OCI-LY3 (cell line): ENCODE data around the gene CCDC170.

Source experiments
- H2AFZ ChIP-seq: fragments of 200-600, 300-600 bp; shearing (Covaris generic); 2 replicates; pipeline ENCODE4 v1.6.0; 2014; ENCODE audit warnings: antibody characterized with exemption, low read depth, low read length
- H3K27ac ChIP-seq: fragments of 200-600, 300-600 bp; sonication (generic); 2 replicates; pipeline ENCODE4 v1.5.1; 2014; ENCODE audit warnings: mild to moderate bottlenecking, low read length, moderate library complexity, mixed read lengths
- H3K27me3 ChIP-seq: fragments of 200-600, 300-600 bp; sonication (generic); 2 replicates; pipeline ENCODE4 v1.6.1; 2014; ENCODE audit warnings: low read depth, low read length, mixed read lengths
- H3K36me3 ChIP-seq: fragments of 200-600, 300-600 bp; sonication (generic); replicated peaks from 2 replicates; pipeline ENCODE3; 2014; ENCODE audit warnings: low read depth, low read length, mixed read lengths
- H3K4me1 ChIP-seq: fragments of 300-600, 200-600 bp; sonication (generic); 2 replicates; pipeline ENCODE4 v1.6.1; 2014; ENCODE audit warnings: low read length, mixed read lengths
- H3K4me2 ChIP-seq: fragments of 200-600, 300-600 bp; sonication (generic); 2 replicates; pipeline ENCODE4 v1.6.1; 2014; ENCODE audit warnings: low read length, mixed read lengths
- H3K4me3 ChIP-seq: fragments of 300-600, 200-600 bp; sonication (generic); 2 replicates; pipeline ENCODE4 v1.5.1; 2014; ENCODE audit warnings: antibody characterized with exemption, mild to moderate bottlenecking, low read length, moderate library complexity
- H3K79me2 ChIP-seq: fragments of 300-600, 200-600 bp; shearing (Covaris generic); 2 replicates; pipeline ENCODE4 v1.6.1; 2014; ENCODE audit warnings: mild to moderate bottlenecking, low read length, mixed read lengths
- H3K9ac ChIP-seq: fragments of 300-600, 200-600 bp; shearing (Covaris generic); 2 replicates; pipeline ENCODE4 v1.6.0; 2014; ENCODE audit warnings: mild to moderate bottlenecking, low read length, moderate library complexity
- H3K9me3 ChIP-seq: fragments of 200-600, 300-600 bp; shearing (Covaris generic); 2 replicates; pipeline ENCODE4 v1.6.1; 2014; ENCODE audit warnings: low read length, mixed read lengths; ENCODE audit not compliant: insufficient read depth
- H4K20me1 ChIP-seq: fragments of 200-600, 300-600 bp; sonication (generic); 2 replicates; pipeline ENCODE4 v1.6.1; 2016; ENCODE audit warnings: low read length, mixed read lengths; ENCODE audit not compliant: insufficient read depth
- CTCF ChIP-seq: fragments of 200-600, 300-600 bp; sonication (generic); IDR thresholded peaks from 2 replicates; pipeline ENCODE4 v1.5.1; 2014; ENCODE audit warnings: antibody characterized with exemption, low read length, low read depth
- EZH2phosphoT487 ChIP-seq: fragments of 200-600 bp; shearing (Covaris generic); IDR thresholded peaks from 2 replicates; pipeline ENCODE4 v1.6.1; 2018; ENCODE audit warnings: antibody characterized with exemption, mixed run types, low read depth

CCDC170 gene

GRCh38 chr6:151551223-151551857 is 57.5 kb downstream of the CCDC170 start:
- Histone ChIP-seq H3K27ac (no peak overlapping the region), H3K27me3 (no peaks in the 10 kb centered on the region), H3K4me2 (no peak overlapping the region), H3K9me3 (no peaks in the 10 kb centered on the region), H2AFZ (no peak overlapping the region), H4K20me1 (no peaks in the 10 kb centered on the region), H3K79me2 (no peaks in the 10 kb centered on the region), H3K4me1 (no peaks in the 10 kb centered on the region), H3K9ac (no peak overlapping the region), H3K4me3 (no peak overlapping the region), H3K36me3 (no peaks in the 10 kb centered on the region)
- TF ChIP-seq EZH2phosphoT487 (no peak), CTCF (no peak)

GRCh38 chr6:151553416-151554165 is 59.8 kb downstream of the CCDC170 start:
- no peak overlapping the region for H3K4me2 ChIP-seq
- H4K20me1 ChIP-seq, result no peaks in the 10 kb centered on the region
- TF ChIP-seq CTCF (no peak), EZH2phosphoT487 (no peak)
- no peak overlapping the region for H2AFZ ChIP-seq
- no peak overlapping the region for H3K4me3 ChIP-seq
- no peaks in the 10 kb centered on the region for H3K79me2 ChIP-seq
- H3K36me3 ChIP-seq, result no peaks in the 10 kb centered on the region
- H3K9me3 ChIP-seq, result no peaks in the 10 kb centered on the region
- H3K9ac ChIP-seq, result no peak overlapping the region
- no peaks in the 10 kb centered on the region for H3K27me3 ChIP-seq
- no peak overlapping the region for H3K27ac ChIP-seq
- H3K4me1 ChIP-seq, result no peaks in the 10 kb centered on the region

GRCh38 chr6:151561238-151561637 is 67.4 kb downstream of the CCDC170 start:
- Histone ChIP-seq H3K36me3 (no peaks in the 10 kb centered on the region), H4K20me1 (no peaks in the 10 kb centered on the region), H3K4me3 (no peak overlapping the region), H3K4me1 (no peaks in the 10 kb centered on the region), H2AFZ (no peak overlapping the region), H3K27ac (no peak overlapping the region), H3K4me2 (no peak overlapping the region), H3K79me2 (no peaks in the 10 kb centered on the region), H3K9me3 (no peaks in the 10 kb centered on the region), H3K9ac (no peak overlapping the region), H3K27me3 (no peaks in the 10 kb centered on the region)
- no peak for TF ChIP-seq CTCF
- TF ChIP-seq EZH2phosphoT487, result no peak

- Histone ChIP-seq H3K9ac (no peak overlapping the region), H2AFZ (no peak overlapping the region), H3K27me3 (no peaks in the 10 kb centered on the region), H3K4me1 (no peaks in the 10 kb centered on the region), H3K36me3 (no peaks in the 10 kb centered on the region), H3K4me2 (no peak overlapping the region), H4K20me1 (no peaks in the 10 kb centered on the region), H3K79me2 (no peaks in the 10 kb centered on the region), H3K27ac (no peak overlapping the region), H3K4me3 (no peak overlapping the region), H3K9me3 (no peaks in the 10 kb centered on the region)
- no peak for TF ChIP-seq EZH2phosphoT487
- no peak for TF ChIP-seq CTCF
These were observed 70.8 kb downstream of the CCDC170 start for GRCh38 chr6:151564654-151565053.
